HUES64 (cell line): ENCODE results near the gene ZBTB39. TPM values are rescaled to one million over a fixed set of nuclear protein-coding genes. Genes with fewer than 3 reads are reported as not detected.
"Not testable (repeated sequence)": the region's sequence is repeated elsewhere in the genome, so short reads cannot be mapped to it uniquely, and the experiment has no call there.

ENCODE experiments used
- H3K27ac ChIP-seq: 2 replicates; pipeline ENCODE4 v1.7.0; 2013; ENCODE audit warnings: low read depth, low read length, inconsistent platforms
- H3K27me3 ChIP-seq: 2 replicates; pipeline ENCODE4 v1.6.1; 2013; ENCODE audit warnings: mild to moderate bottlenecking, low read length; ENCODE audit not compliant: insufficient read depth
- H3K36me3 ChIP-seq: 2 replicates; pipeline ENCODE4 v1.6.1; 2013; ENCODE audit warnings: mild to moderate bottlenecking, low read length; ENCODE audit not compliant: insufficient read depth
- H3K4me1 ChIP-seq: 2 replicates; pipeline ENCODE4 v1.6.1; 2013; ENCODE audit warnings: mild to moderate bottlenecking, low read length, moderate library complexity; ENCODE audit not compliant: insufficient read depth
- H3K4me3 ChIP-seq: 2 replicates; pipeline ENCODE4 v1.5.1; 2013; ENCODE audit warnings: mild to moderate bottlenecking, low read length, moderate library complexity
- H3K9ac ChIP-seq: 2 replicates; pipeline ENCODE4 v1.6.1; 2013; ENCODE audit warnings: mild to moderate bottlenecking, low read depth, low read length
- H3K9me3 ChIP-seq: 2 replicates; pipeline ENCODE4 v1.6.1; 2013; ENCODE audit warnings: low read depth, low read length; ENCODE audit not compliant: insufficient read depth
- WGBS: fragments of 150-250, 120-280 bp; methylation state at CpG from one replicate; pipeline ENCODE4 v1.1.7; 2013; ENCODE audit warnings: missing lambda C conversion rate; 5-methylcytosine and 5-hydroxymethylcytosine counted together
- polyA plus RNA-seq, 2 experiments: library from polyadenylated mRNA; stranded (reverse); fragments of 50-300 nt; gene quantifications; one replicate each; pipeline ENCODE4 v1.2.3, GENCODE V29; 2013

ZBTB39 gene
- polyA plus RNA-seq (2013, experiment 1 of 2): 13.2 TPM
- polyA plus RNA-seq (2013, experiment 2 of 2): 15.0 TPM

- Histone ChIP-seq H3K4me1 (peaks cover 30% of the 10 kb centered on the region; the same call in 1 of the 2 replicates), H3K9me3 (no peaks in the 10 kb centered on the region), H3K9ac (peak within 1 kb of the TSS; percentile 92), H3K4me3 (peak within 1 kb of the TSS; percentile 94), H3K27ac (peak within 1 kb of the TSS; percentile 56), H3K36me3 (peaks cover 37% of the 10 kb centered on the region), H3K27me3 (no peaks in the 10 kb centered on the region)
- under 1% methylated on average over 94 of the region's 94 CpGs for WGBS
Observed at GRCh38 chr12:57005980-57006808, at the start of gene ZBTB39. ZBTB39 (minus strand) TSS chr12:57006546; CDS start chr12:57004917, 1,629 bp downstream.

- H3K27ac ChIP-seq: no peak overlapping the region
- peaks cover 62% of the 10 kb centered on the region for H3K36me3 ChIP-seq
- no peaks in the 10 kb centered on the region for H3K4me1 ChIP-seq
- no peaks in the 10 kb centered on the region for H3K9me3 ChIP-seq
- H3K27me3 ChIP-seq: no peaks in the 10 kb centered on the region
- WGBS: 88% methylated on average over 3 of the region's 3 CpGs
- H3K4me3 ChIP-seq: no peak overlapping the region
- no peak overlapping the region for H3K9ac ChIP-seq
Observed at GRCh38 chr12:57055824-57056223, 49.5 kb upstream of the ZBTB39 start.

- not testable (repeated sequence) for H3K27me3 ChIP-seq, H3K9me3 ChIP-seq, H3K27ac ChIP-seq, H3K4me1 ChIP-seq, H3K9ac ChIP-seq, H3K4me3 ChIP-seq
- peaks cover 43% of the 10 kb centered on the region for H3K36me3 ChIP-seq
- WGBS: 95% methylated on average over 3 of the region's 4 CpGs
Observed at GRCh38 chr12:57053901-57054300, 47.6 kb upstream of the ZBTB39 start.

- not testable (repeated sequence) for H3K4me3 ChIP-seq, H3K27ac ChIP-seq, H3K4me1 ChIP-seq, H3K9me3 ChIP-seq, H3K9ac ChIP-seq, H3K27me3 ChIP-seq
- H3K36me3 ChIP-seq: peaks cover 36% of the 10 kb centered on the region
- 98% methylated on average over 3 of the region's 4 CpGs for WGBS
Observed at GRCh38 chr12:57053146-57053545, 46.8 kb upstream of the ZBTB39 start.

GRCh38 chr12:57051011-57051410 lies 44.7 kb upstream of the ZBTB39 start:
- Histone ChIP-seq H3K36me3 (peaks cover 14% of the 10 kb centered on the region), H3K27me3 (no peaks in the 10 kb centered on the region), H3K4me3 (no peak overlapping the region), H3K27ac (no peak overlapping the region), H3K4me1 (no peaks in the 10 kb centered on the region), H3K9ac (no peak overlapping the region), H3K9me3 (no peaks in the 10 kb centered on the region)
- 89% methylated on average over 1 of the region's 1 CpG for WGBS

GRCh38 chr12:57049890-57050289 lies 43.5 kb upstream of the ZBTB39 start, which contains the start of gene MYO1A:
MYO1A (minus strand) TSS chr12:57050129; CDS start chr12:57048323, 1,806 bp downstream.
- Histone ChIP-seq H3K4me1 (no peaks in the 10 kb centered on the region), H3K9ac (no peak within 1 kb of the TSS), H3K4me3 (no peak within 1 kb of the TSS), H3K27me3 (no peaks in the 10 kb centered on the region), H3K36me3 (peaks cover 3% of the 10 kb centered on the region; the same call in 1 of the 2 replicates), H3K9me3 (no peaks in the 10 kb centered on the region), H3K27ac (no peak within 1 kb of the TSS)
- WGBS: 58% methylated on average over 2 of the region's 2 CpGs

- no peaks in the 10 kb centered on the region for H3K27me3 ChIP-seq
Observed at GRCh38 chr12:57049119-57049446, 42.7 kb upstream of the ZBTB39 start.

GRCh38 chr12:57048423-57049118 lies 42.2 kb upstream of the ZBTB39 start:
- Histone ChIP-seq H3K9me3 (no peaks in the 10 kb centered on the region), H3K27ac (no peak overlapping the region), H3K9ac (no peak overlapping the region), H3K4me3 (no peak overlapping the region), H3K4me1 (no peaks in the 10 kb centered on the region), H3K27me3 (no peaks in the 10 kb centered on the region), H3K36me3 (no peaks in the 10 kb centered on the region)
- WGBS: 76% methylated on average over 1 of the region's 1 CpG

More at GRCh38 chr12:57049119-57049446, 42.7 kb upstream of the ZBTB39 start:
- Histone ChIP-seq H3K4me1 (no peaks in the 10 kb centered on the region), H3K36me3 (0 out of 2 replicates have a peak, but pooled peaks cover under 1% of the 10 kb centered on the region), H3K4me3 (no peak overlapping the region), H3K27ac (no peak overlapping the region), H3K9ac (no peak overlapping the region), H3K9me3 (no peaks in the 10 kb centered on the region)
- 93% methylated on average over 3 of the region's 4 CpGs for WGBS

GRCh38 chr12:57047981-57048380 lies 41.6 kb upstream of the ZBTB39 start:
- 89% methylated on average over 1 of the region's 1 CpG for WGBS
- Histone ChIP-seq H3K4me1 (no peaks in the 10 kb centered on the region), H3K9me3 (no peaks in the 10 kb centered on the region), H3K9ac (no peak overlapping the region), H3K4me3 (no peak overlapping the region), H3K27ac (no peak overlapping the region), H3K36me3 (no peaks in the 10 kb centered on the region), H3K27me3 (no peaks in the 10 kb centered on the region)

- H3K4me1 ChIP-seq: no peaks in the 10 kb centered on the region
- no peaks in the 10 kb centered on the region for H3K9me3 ChIP-seq
- H3K9ac ChIP-seq: no peak overlapping the region
- H3K36me3 ChIP-seq: no peaks in the 10 kb centered on the region
- H3K27me3 ChIP-seq: no peaks in the 10 kb centered on the region
- WGBS: 88% methylated on average over 10 of the region's 10 CpGs
- H3K27ac ChIP-seq: no peak overlapping the region
- no peak overlapping the region for H3K4me3 ChIP-seq
Observed at GRCh38 chr12:57046947-57047890, 40.9 kb upstream of the ZBTB39 start.
